A673 (cell line): ENCODE results near the gene KYAT1. TPM values are rescaled to one million over a fixed set of nuclear protein-coding genes. Genes with fewer than 3 reads are reported as not detected.
"Not testable (repeated sequence)": the region's sequence is repeated elsewhere in the genome, so short reads cannot be mapped to it uniquely, and the experiment has no call there.

Source experiments
- BruUV-seq: library from RNA; stranded (reverse); fragments of 400-500 nt; replicated peaks from 2 replicates; lab custom pipeline; 2021; lab: Mats Ljungman, UMichigan
- CTCF ChIA-PET: fragments of 300-600 bp; sonication (Branson Sonifier 250); formaldehyde crosslinking; loops from one replicate; lab custom pipeline; 2022; ENCODE audit warnings: antibody characterized with exemption; lab: Charles Lee
- POLR2A ChIA-PET: fragments of 300-600 bp; sonication (Branson Sonifier 250); formaldehyde crosslinking; loops from one replicate; lab custom pipeline; 2022; ENCODE audit warnings: antibody characterized with exemption; ENCODE audit not compliant: low non-redundant PET; lab: Charles Lee
- DNase-seq: peaks from one replicate; pipeline ENCODE4 v3.0.0-alpha.2; 2015; ENCODE audit warnings: low spot score
- H3K27ac ChIP-seq: fragments of 200-600 bp; sonication (generic); 2 replicates; pipeline ENCODE4 v1.5.1; 2016; ENCODE audit warnings: mixed run types, low read depth, mild to moderate bottlenecking, mixed read lengths, antibody characterized with exemption, low read length; ENCODE audit not compliant: poor library complexity, severe bottlenecking
- H3K27me3 ChIP-seq: fragments of 200-600 bp; sonication (generic); replicated peaks from 2 replicates; pipeline ENCODE4 v1.6.1; 2017; ENCODE audit warnings: mixed run types, low read depth, mild to moderate bottlenecking, mixed read lengths, antibody characterized with exemption, low read length; ENCODE audit not compliant: insufficient read depth, poor library complexity
- H3K36me3 ChIP-seq: fragments of 200-600 bp; sonication (generic); 2 replicates; pipeline ENCODE4 v1.6.1; 2016; ENCODE audit warnings: mixed run types, mild to moderate bottlenecking, mixed read lengths, antibody characterized with exemption, low read length; ENCODE audit not compliant: insufficient read depth, poor library complexity, severe bottlenecking
- H3K4me1 ChIP-seq: fragments of 200-600 bp; sonication (generic); 2 replicates; pipeline ENCODE4 v1.6.1; 2017; ENCODE audit warnings: mixed run types, mild to moderate bottlenecking, mixed read lengths, antibody characterized with exemption, low read length; ENCODE audit not compliant: insufficient read depth, poor library complexity, severe bottlenecking
- H3K4me3 ChIP-seq: fragments of 200-600 bp; sonication (generic); 2 replicates; pipeline ENCODE4 v1.5.1; 2016; ENCODE audit warnings: low read depth, mixed run types, mild to moderate bottlenecking, mixed read lengths, low read length; ENCODE audit not compliant: poor library complexity, severe bottlenecking
- H3K9me3 ChIP-seq: fragments of 200-600 bp; sonication (generic); 2 replicates; pipeline ENCODE4 v1.6.1; 2016; ENCODE audit warnings: mixed run types, low read depth, mild to moderate bottlenecking, mixed read lengths, antibody characterized with exemption, low read length; ENCODE audit not compliant: poor library complexity, severe bottlenecking
- CTCF ChIP-seq: fragments of 300-800, 200-600 bp; sonication (generic); conservative IDR thresholded peaks from 2 replicates; pipeline ENCODE4 v1.5.1; 2017; ENCODE audit warnings: low read depth, mild to moderate bottlenecking, antibody characterized with exemption, low read length, moderate library complexity, mixed read lengths
- EZH2 ChIP-seq: fragments of 200-600 bp; sonication (generic); IDR thresholded peaks from 2 replicates; pipeline ENCODE4 v1.6.1; 2017; ENCODE audit warnings: borderline replicate concordance, low read depth, mild to moderate bottlenecking, mixed read lengths, antibody characterized with exemption, low read length; ENCODE audit not compliant: poor library complexity, severe bottlenecking
- intact Hi-C: fragments of 100-400 bp; cut with micrococcal nuclease; formaldehyde crosslinking; loops from one replicate; pipeline ENCODE4 v1.10.0; 2022; ENCODE audit not compliant: unreplicated experiment
- total RNA-seq: library from RNA; stranded (reverse); gene quantifications from 2 replicates; pipeline ENCODE4 v1.2.3, GENCODE V29; 2021

The KYAT1 gene
- total RNA-seq, 1 experiment from 2014 or later = 17.9 TPM

- TF ChIP-seq EZH2 = no peak
- Histone ChIP-seq H3K9me3 (no peaks in the 10 kb centered on the region), H3K4me1 (peaks cover 9% of the 10 kb centered on the region), H3K4me3 (no peak overlapping the region), H3K27ac (peak overlapping the region; percentile 10), H3K27me3 (no peaks in the 10 kb centered on the region), H3K36me3 (no peaks in the 10 kb centered on the region)
- no TSS peak for BruUV-seq
- intact Hi-C loops = no loop called here
- ChIA-PET POLR2A (interaction anchor here (0.7 kb wide), 1 partner anchor 59 kb away, joined by 5 read pairs; the partner anchor contains the start of gene ENDOG), CTCF (interaction anchor here (0.6 to 0.8 kb wide), 3 partner anchors 34 to 68 kb away, joined by 3 read pairs; no protein-coding TSS in a partner anchor)
- DNase-seq = peak; percentile 39
These were observed 3.9 kb downstream of the KYAT1 start for GRCh38 chr9:128877852-128878251.

- H3K4me1 ChIP-seq, intact Hi-C loops, H3K9me3 ChIP-seq, H3K27ac ChIP-seq, BruUV-seq, POLR2A ChIA-PET, H3K27me3 ChIP-seq, CTCF ChIA-PET, DNase-seq, H3K4me3 ChIP-seq, H3K36me3 ChIP-seq: not testable (repeated sequence)
These were observed 10.8 kb downstream of the KYAT1 start for GRCh38 chr9:128870941-128871265.

GRCh38 chr9:128870128-128870940 is 11.4 kb downstream of the KYAT1 start:
- POLR2A ChIA-PET = no interaction called here
- CTCF ChIA-PET = no interaction called here
- intact Hi-C loops = no loop called here

More at GRCh38 chr9:128870128-128870940, 11.4 kb downstream of the KYAT1 start:
- H3K36me3 ChIP-seq = no peaks in the 10 kb centered on the region
- H3K27ac ChIP-seq = no peak overlapping the region
- H3K4me1 ChIP-seq = no peaks in the 10 kb centered on the region
- TF ChIP-seq EZH2 = no peak
- no peak for TF ChIP-seq CTCF
- DNase-seq = no peak
- H3K9me3 ChIP-seq = no peaks in the 10 kb centered on the region
- no peak overlapping the region for H3K4me3 ChIP-seq
- no TSS peak for BruUV-seq
- H3K27me3 ChIP-seq = no peaks in the 10 kb centered on the region
